NCI-H69 (cell line): ENCODE measurements around the gene RASSF1.

ENCODE experiments used
- DNase-seq: peaks from one replicate; lab custom pipeline; 2025; lab: John Stamatoyannopoulos, UW

The RASSF1 gene

GRCh38 chr3:50340448-50341329, at the start of gene RASSF1:
TSS of gene RASSF1 (minus strand) at chr3:50340836. CDS start at chr3:50340805, 31 bp downstream.
- DNase-seq, result no peak

GRCh38 chr3:50389414-50389767, 48.8 kb upstream of the RASSF1 start:
- DNase-seq, result no peak

GRCh38 chr3:50388720-50389413, 48.2 kb upstream of the RASSF1 start:
- DNase-seq, result no peak

- peak; percentile 58 for DNase-seq
Measured at GRCh38 chr3:50388016-50388719, 47.5 kb upstream of the RASSF1 start.

GRCh38 chr3:50385754-50386153, 45.1 kb upstream of the RASSF1 start:
- no peak for DNase-seq

GRCh38 chr3:50383750-50384149, 43.1 kb upstream of the RASSF1 start:
- DNase-seq, result peak; percentile 12

- no peak for DNase-seq
Measured at GRCh38 chr3:50382722-50383121, 42.1 kb upstream of the RASSF1 start.

GRCh38 chr3:50381383-50381782, 40.7 kb upstream of the RASSF1 start:
- DNase-seq, result peak; percentile 76

- peak; percentile 55 for DNase-seq
Measured at GRCh38 chr3:50380405-50381085, 39.9 kb upstream of the RASSF1 start.

- peak; percentile 20 for DNase-seq
Measured at GRCh38 chr3:50378757-50379156, 38.1 kb upstream of the RASSF1 start.

- no peak for DNase-seq
Measured at GRCh38 chr3:50378024-50378423, 37.4 kb upstream of the RASSF1 start.

- no peak for DNase-seq
Measured at GRCh38 chr3:50375258-50375931, 34.8 kb upstream of the RASSF1 start.

GRCh38 chr3:50374363-50375257, 34.0 kb upstream of the RASSF1 start:
- DNase-seq, result no peak

GRCh38 chr3:50373146-50374051, 32.8 kb upstream of the RASSF1 start:
- peak; percentile 77 for DNase-seq

GRCh38 chr3:50372349-50372748, 31.7 kb upstream of the RASSF1 start:
- peak; percentile 68 for DNase-seq

GRCh38 chr3:50371133-50371685, 30.6 kb upstream of the RASSF1 start:
- no peak for DNase-seq

GRCh38 chr3:50370594-50370993, 30.0 kb upstream of the RASSF1 start:
- DNase-seq, result peak; percentile 72

- no peak for DNase-seq
Measured at GRCh38 chr3:50369012-50369670, 28.5 kb upstream of the RASSF1 start.

- DNase-seq, result no peak
Measured at GRCh38 chr3:50365842-50366220, 25.2 kb upstream of the RASSF1 start.
